Spleen (tissue), 13 donors: ENCODE data around the gene CD93. TPM values are rescaled to one million over a fixed set of nuclear protein-coding genes. Genes with fewer than 3 reads are reported as not detected.

ENCODE experiments used
- DNase-seq: peaks from one replicate; pipeline ENCODE4 v3.0.0-alpha.2; 2020
- H3K27ac ChIP-seq, 8 donors: fragments of 200-600 bp; sonication (generic) in 7 of 8; 1 replicate in 4 of 8; 2 replicates in 4 of 8; pipeline versions ENCODE4 v1.5.0 to v1.8.0; 2016 to 2021; ENCODE audit warnings: inconsistent platforms in 4 of 8, mild to moderate bottlenecking in 4 of 8, moderate library complexity in 1 of 8
- H3K27me3 ChIP-seq, 7 donors: fragments of 200-600 bp; sonication (generic) in 6 of 7; replicated peaks in 1 of 7; 1 replicate in 4 of 7; 2 replicates in 3 of 7; pipeline versions ENCODE4 v1.5.0 to v1.8.0; 2016 to 2021; ENCODE audit warnings: inconsistent platforms in 3 of 7, mild to moderate bottlenecking in 1 of 7
- H3K36me3 ChIP-seq, 6 donors: fragments of 200-600 bp; sonication (generic) in 5 of 6; 1 replicate in 4 of 6; 2 replicates in 2 of 6; pipeline versions ENCODE4 v1.5.0 to v1.8.0; 2016 to 2021; ENCODE audit warnings: inconsistent platforms in 2 of 6
- H3K4me1 ChIP-seq, 6 donors: fragments of 200-600 bp; sonication (generic) in 5 of 6; 1 replicate in 3 of 6; 2 replicates in 3 of 6; pipeline versions ENCODE4 v1.5.0 to v1.8.0; 2016 to 2021; ENCODE audit warnings: inconsistent platforms in 3 of 6
- H3K4me3 ChIP-seq, 8 donors: fragments of 200-600 bp; sonication (generic) in 7 of 8; 1 replicate in 4 of 8; 2 replicates in 4 of 8; pipeline versions ENCODE4 v1.5.0 to v1.8.0; 2016 to 2021; ENCODE audit warnings: inconsistent platforms in 4 of 8, mild to moderate bottlenecking in 4 of 8, moderate library complexity in 2 of 8
- H3K9me3 ChIP-seq, 8 donors: fragments of 200-600 bp; sonication (generic) in 7 of 8; 1 replicate in 4 of 8; 2 replicates in 4 of 8; pipeline versions ENCODE4 v1.5.0 to v1.8.0; 2016 to 2021; ENCODE audit warnings: inconsistent platforms in 4 of 8
- CTCF ChIP-seq, 11 experiments: fragments of 200-600 bp in 7 of 11; fragments of 450-650 bp in 4 of 11; sonication (generic) in 4 of 11; IDR thresholded peaks in 8 of 11; conservative IDR thresholded peaks in 3 of 11; 1 replicate in 7 of 11; 2 replicates in 4 of 11; pipeline versions ENCODE4 v1.4.0 to v1.8.0; 2016 to 2021; ENCODE audit warnings: antibody characterized with exemption in 11 of 11, inconsistent platforms in 4 of 11, mild to moderate bottlenecking in 1 of 11
- POLR2A ChIP-seq, 3 donors: fragments of 450-650 bp; IDR thresholded peaks; one replicate each; pipeline ENCODE4 v1.5.1; 2017; ENCODE audit warnings: antibody characterized with exemption in 3 of 3, mild to moderate bottlenecking in 1 of 3
- POLR2AphosphoS5 ChIP-seq, 3 donors: sonication (generic); formaldehyde crosslinking; IDR thresholded peaks; one replicate each; pipeline ENCODE4 v1.5.1; 2017; ENCODE audit warnings: antibody characterized with exemption in 3 of 3
- WGBS, 5 donors: extraction: QIAGEN DNeasy Blood & Tissue Kit in 3 of 5; methylation state at CpG; one replicate each; pipeline versions ENCODE4 v1.1.5 to v1.1.7; 2013 to 2018; 5-methylcytosine and 5-hydroxymethylcytosine counted together
- intact Hi-C: fragments of 100-400 bp; cut with DNase I; formaldehyde crosslinking; loops from one replicate; pipeline ENCODE4 v1.15.0; 2023; ENCODE audit warnings: low total_unique reads
- long read RNA-seq, 2 donors: transcript quantifications; one replicate each; lab custom pipeline, GENCODE V29; 2026
- polyA plus RNA-seq, 3 donors: library from polyadenylated mRNA; stranded (reverse); fragments of 200-250 nt; gene quantifications; one replicate each; pipeline ENCODE4 v1.2.1, GENCODE V29; 2013
- total RNA-seq, 7 donors: library from RNA; depleted of rRNA in 3 of 7; stranded (reverse); fragments of >200 nt in 3 of 7; fragmentation: NEBNext Ultra II Directional in 4 of 7; extraction: Animal tissue kit (Norgen Biotek cat#: 25700) in 4 of 7; gene quantifications; one replicate each; pipeline versions ENCODE4 v1.1.0 to v1.2.1, GENCODE V29; 2016 to 2021
- donor health status: healthy with polysubstance abuse.
- donor health status: DM: no; HTN: no; CAD: no; lungs with moderate emphysema.
- donor health status: DM: no; HTN: no; CAD: no.
- donor health status: Bipolar disorder and iron deficiency.
- donor health status: healthy.
- donor health status: DM: no; HTN: no; CAD: no.
- donor health status: DM: yes; HTN: yes; CAD: no.

Gene CD93
- total RNA-seq (100 to 1,000 TPM in 1 of 7 donors, 10 to 100 TPM in 6; 50.4 to 103 (median 75.4) TPM), polyA plus RNA-seq (1 to 10 TPM; 4.1 to 6.0 (median 5.9) TPM)
- long read RNA-seq, donor 1, full-length matches to known transcripts, result 24 of 24 reads
- long read RNA-seq, donor 1, partial matches to known transcripts, result 0 of 24 reads
- long read RNA-seq, donor 1, other reads (novel, unspliced or antisense), result 0 of 24 reads
- long read RNA-seq, donor 2, full-length matches to known transcripts, result 13 of 20 reads
- long read RNA-seq, donor 2, partial matches to known transcripts, result 7 of 20 reads
- long read RNA-seq, donor 2, other reads (novel, unspliced or antisense), result 0 of 20 reads

GRCh38 chr20:23086056-23086566 lies at the start of gene CD93:
CD93 (minus strand) TSS chr20:23086324; CDS start chr20:23086192, 132 bp downstream.
- intact Hi-C loops, result no loop called here
- TF ChIP-seq POLR2AphosphoS5 (IDR thresholded peaks at IDR 0.05) (peak; percentile 75 to 78 (median 77)), POLR2A (IDR thresholded peaks at IDR 0.05) (peak in 1 of 3 donors; percentile 5), CTCF (IDR thresholded peaks at IDR 0.05 in 8 of 11, conservative IDR thresholded peaks at IDR 0.05 in 3 of 11) (no peak)
- WGBS, 5 donors, result 11 to 38% (median 27%) methylated on average over 14 to 28 of the region's 28 CpGs
- peaks cover 5 to 76% (median 63%) of the 10 kb centered on the region in 6 donors for H3K4me1 ChIP-seq
- H3K36me3 ChIP-seq, result peaks cover 0 to 11% (median 0%) of the 10 kb centered on the region in 6 donors
- H3K9me3 ChIP-seq, result no peaks in the 10 kb centered on the region
- H3K27ac ChIP-seq, result peak within 1 kb of the TSS; percentile 48 to 96 (median 84)
- peak; percentile 85 for DNase-seq
- no peaks in the 10 kb centered on the region for H3K27me3 ChIP-seq
- peak within 1 kb of the TSS; percentile 4 to 67 (median 32) for H3K4me3 ChIP-seq

GRCh38 chr20:23133560-23133998 lies 47.5 kb upstream of the CD93 start:
- DNase-seq, result no peak

GRCh38 chr20:23132930-23133559 lies 46.9 kb upstream of the CD93 start:
- peak in 2 of 3 donors; percentile 57 to 68 for TF ChIP-seq POLR2AphosphoS5 (IDR thresholded peaks at IDR 0.05)
- TF ChIP-seq POLR2A (IDR thresholded peaks at IDR 0.05), result no peak
- H3K9me3 ChIP-seq, result no peaks in the 10 kb centered on the region
- intact Hi-C loops, result no loop called here
- no peaks in the 10 kb centered on the region for H3K36me3 ChIP-seq
- 56 to 74% (median 66%) methylated on average over 7 of the region's 7 CpGs for WGBS, 5 donors
- H3K27ac ChIP-seq, result peak overlapping the region in 6 of 8 donors; percentile 48 to 72 (median 60)
- no peaks in the 10 kb centered on the region for H3K27me3 ChIP-seq
- peaks cover 7 to 61% (median 32%) of the 10 kb centered on the region in 6 donors for H3K4me1 ChIP-seq
- DNase-seq, result no peak
- no peak overlapping the region for H3K4me3 ChIP-seq

More at GRCh38 chr20:23133560-23133998, 47.5 kb upstream of the CD93 start:
- no peak for TF ChIP-seq POLR2AphosphoS5 (IDR thresholded peaks at IDR 0.05)
- no peak for TF ChIP-seq POLR2A (IDR thresholded peaks at IDR 0.05)
- no peak for TF ChIP-seq CTCF (IDR thresholded peaks at IDR 0.05 in 8 of 11, conservative IDR thresholded peaks at IDR 0.05 in 3 of 11)
- WGBS, 5 donors, result 80 to 91% (median 85%) methylated on average over 7 to 8 of the region's 8 CpGs
- H3K27ac ChIP-seq, result peak overlapping the region in 5 of 8 donors; percentile 48 to 72 (median 64)
- H3K36me3 ChIP-seq, result no peaks in the 10 kb centered on the region
- no peaks in the 10 kb centered on the region for H3K27me3 ChIP-seq
- H3K9me3 ChIP-seq, result no peaks in the 10 kb centered on the region
- peaks cover 7 to 55% (median 28%) of the 10 kb centered on the region in 6 donors for H3K4me1 ChIP-seq
- no peak overlapping the region for H3K4me3 ChIP-seq
- intact Hi-C loops, result no loop called here

- intact Hi-C loops, result no loop called here
- WGBS, 5 donors, result 67 to 79% (median 72%) methylated on average over 14 of the region's 14 CpGs
- H3K27me3 ChIP-seq, result no peaks in the 10 kb centered on the region
- H3K4me1 ChIP-seq, result peaks cover 7 to 67% (median 35%) of the 10 kb centered on the region in 6 donors
- no peaks in the 10 kb centered on the region for H3K36me3 ChIP-seq
- TF ChIP-seq CTCF (IDR thresholded peaks at IDR 0.05 in 8 of 11, conservative IDR thresholded peaks at IDR 0.05 in 3 of 11) (no peak), POLR2A (IDR thresholded peaks at IDR 0.05) (no peak), POLR2AphosphoS5 (IDR thresholded peaks at IDR 0.05) (no peak)
- H3K4me3 ChIP-seq, result no peak overlapping the region
- DNase-seq, result no peak
- no peaks in the 10 kb centered on the region for H3K9me3 ChIP-seq
- H3K27ac ChIP-seq, result peak overlapping the region in 6 of 8 donors; percentile 34 to 72 (median 54)
Observed at GRCh38 chr20:23132293-23132929, 46.3 kb upstream of the CD93 start.
